PC-9 (cell line): ENCODE measurements around the gene CWC27. TPM values are rescaled to one million over a fixed set of nuclear protein-coding genes. Genes with fewer than 3 reads are reported as not detected.

Experiments
- BruUV-seq: library from RNA; stranded (reverse); fragments of 400-500 nt; replicated peaks from 2 replicates; lab custom pipeline; 2021; lab: Mats Ljungman, UMichigan
- CTCF ChIA-PET: fragments of 300-600 bp; sonication (Branson Sonifier 250); formaldehyde crosslinking; loops from one replicate; lab custom pipeline; 2022; ENCODE audit warnings: antibody characterized with exemption; lab: Charles Lee
- POLR2A ChIA-PET: fragments of 300-600 bp; sonication (Branson Sonifier 250); formaldehyde crosslinking; loops from one replicate; lab custom pipeline; 2022; ENCODE audit warnings: antibody characterized with exemption; ENCODE audit not compliant: unreplicated experiment; lab: Charles Lee
- DNase-seq, 2 experiments: peaks; one replicate each; pipeline versions ENCODE4 v3.0.0 to v3.0.0-alpha.2; 2015 to 2022; ENCODE audit warnings: mixed read lengths in 1 of 2
- H2AFZ ChIP-seq: fragments of 200-600 bp; sonication (generic); 2 replicates; pipeline ENCODE4 v1.8.1; 2017; ENCODE audit warnings: antibody characterized with exemption
- H3F3A ChIP-seq: fragments of 200-600 bp; sonication (generic); 2 replicates; pipeline ENCODE4 v1.8.1; 2017; ENCODE audit warnings: antibody characterized with exemption, mild to moderate bottlenecking, low read depth; ENCODE audit not compliant: insufficient read depth
- H3K27ac ChIP-seq: fragments of 200-600 bp; sonication (generic); 2 replicates; pipeline ENCODE4 v1.6.1; 2016; ENCODE audit warnings: mixed run types
- H3K27me3 ChIP-seq: fragments of 200-600 bp; sonication (generic); 2 replicates; pipeline ENCODE4 v1.6.1; 2016; ENCODE audit warnings: low read depth, mixed run types; ENCODE audit not compliant: insufficient read depth
- H3K36me3 ChIP-seq: fragments of 200-600 bp; sonication (generic); 2 replicates; pipeline ENCODE4 v1.6.1; 2016; ENCODE audit warnings: low read depth, mixed run types
- H3K4me1 ChIP-seq: fragments of 200-600 bp; sonication (generic); replicated peaks from 2 replicates; pipeline ENCODE4 v1.6.1; 2016; ENCODE audit warnings: mixed run types; ENCODE audit not compliant: insufficient read depth
- H3K4me2 ChIP-seq: fragments of 200-600 bp; sonication (generic); 2 replicates; pipeline ENCODE4 v1.6.1; 2017; ENCODE audit warnings: mixed run types
- H3K4me3 ChIP-seq: fragments of 200-600 bp; sonication (generic); 2 replicates; pipeline ENCODE4 v1.6.1; 2016; ENCODE audit warnings: mixed run types
- H3K79me2 ChIP-seq: fragments of 200-600 bp; sonication (generic); 2 replicates; pipeline ENCODE4 v1.6.1; 2017; ENCODE audit warnings: low read depth, mixed run types
- H3K9me2 ChIP-seq: fragments of 200-600 bp; sonication (generic); 2 replicates; pipeline ENCODE4 v1.8.1; 2017; ENCODE audit warnings: mild to moderate bottlenecking; ENCODE audit not compliant: insufficient read depth
- H3K9me3 ChIP-seq: fragments of 200-600 bp; sonication (generic); 2 replicates; pipeline ENCODE4 v1.8.1; 2016; ENCODE audit warnings: low read depth; ENCODE audit not compliant: insufficient read depth
- H4K20me1 ChIP-seq: fragments of 200-600 bp; sonication (generic); 2 replicates; pipeline ENCODE4 v1.8.1; 2017; ENCODE audit not compliant: insufficient read depth
- EZH2 ChIP-seq: fragments of 200-600 bp; sonication (generic); IDR thresholded peaks from 2 replicates; pipeline ENCODE4 v1.8.0; 2017; ENCODE audit warnings: antibody characterized with exemption, low read depth
- intact Hi-C: fragments of 100-400 bp; cut with micrococcal nuclease; formaldehyde crosslinking; loops from one replicate; pipeline ENCODE4 v1.10.0; 2022; ENCODE audit not compliant: unreplicated experiment
- total RNA-seq: library from RNA; stranded (reverse); gene quantifications from 2 replicates; pipeline ENCODE4 v1.2.3, GENCODE V29; 2021
- TF ChIP-seq, protein P1 (sequence below): fragments of 200-600 bp; sonication (generic); conservative IDR thresholded peaks from 2 replicates; pipeline ENCODE4 v1.6.1; 2017; ENCODE audit warnings: mixed run types, antibody characterized with exemption, mild to moderate bottlenecking, moderate library complexity

The CWC27 gene
- total RNA-seq, 1 experiment from 2014 or later = 24.1 TPM

- Histone ChIP-seq H3K36me3 (no peaks in the 10 kb centered on the region), H3K9me2 (no peaks in the 10 kb centered on the region), H3K79me2 (no peaks in the 10 kb centered on the region), H3K9me3 (no peaks in the 10 kb centered on the region), H3K4me2 (no peak overlapping the region), H2AFZ (no peak overlapping the region), H3K27ac (no peak overlapping the region), H4K20me1 (no peaks in the 10 kb centered on the region), H3F3A (peaks cover 17% of the 10 kb centered on the region; the same call in 1 of the 2 replicates), H3K4me1 (peaks cover 34% of the 10 kb centered on the region), H3K27me3 (no peaks in the 10 kb centered on the region), H3K4me3 (no peak overlapping the region)
- TF ChIP-seq, protein P1, sequence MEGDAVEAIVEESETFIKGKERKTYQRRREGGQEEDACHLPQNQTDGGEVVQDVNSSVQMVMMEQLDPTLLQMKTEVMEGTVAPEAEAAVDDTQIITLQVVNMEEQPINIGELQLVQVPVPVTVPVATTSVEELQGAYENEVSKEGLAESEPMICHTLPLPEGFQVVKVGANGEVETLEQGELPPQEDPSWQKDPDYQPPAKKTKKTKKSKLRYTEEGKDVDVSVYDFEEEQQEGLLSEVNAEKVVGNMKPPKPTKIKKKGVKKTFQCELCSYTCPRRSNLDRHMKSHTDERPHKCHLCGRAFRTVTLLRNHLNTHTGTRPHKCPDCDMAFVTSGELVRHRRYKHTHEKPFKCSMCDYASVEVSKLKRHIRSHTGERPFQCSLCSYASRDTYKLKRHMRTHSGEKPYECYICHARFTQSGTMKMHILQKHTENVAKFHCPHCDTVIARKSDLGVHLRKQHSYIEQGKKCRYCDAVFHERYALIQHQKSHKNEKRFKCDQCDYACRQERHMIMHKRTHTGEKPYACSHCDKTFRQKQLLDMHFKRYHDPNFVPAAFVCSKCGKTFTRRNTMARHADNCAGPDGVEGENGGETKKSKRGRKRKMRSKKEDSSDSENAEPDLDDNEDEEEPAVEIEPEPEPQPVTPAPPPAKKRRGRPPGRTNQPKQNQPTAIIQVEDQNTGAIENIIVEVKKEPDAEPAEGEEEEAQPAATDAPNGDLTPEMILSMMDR = no peak
- TF ChIP-seq EZH2 = no peak
- BruUV-seq = no TSS peak
- intact Hi-C loops = no loop called here
- ChIA-PET CTCF (interaction anchor here (0.6 kb wide), 1 partner anchor 336 kb away, joined by 3 read pairs; no protein-coding TSS in a partner anchor), POLR2A (no interaction called here)
- no peak for DNase-seq
Measured at GRCh38 chr5:65037831-65038815, 269.4 kb downstream of the CWC27 start.

- TF ChIP-seq EZH2 = no peak
- TF ChIP-seq, protein P1 = no peak
- H3F3A ChIP-seq = peaks cover 17% of the 10 kb centered on the region; the same call in 1 of the 2 replicates
- ChIA-PET CTCF (no interaction called here), POLR2A (no interaction called here)
- no TSS peak for BruUV-seq
- H3K36me3 ChIP-seq = no peaks in the 10 kb centered on the region
- H4K20me1 ChIP-seq = no peaks in the 10 kb centered on the region
- H3K9me2 ChIP-seq = no peaks in the 10 kb centered on the region
- intact Hi-C loops = loop anchor here (1.0 to 2.0 kb wide), 2 partner anchors 75 to 440 kb away; partner anchors contain the start of gene ADAMTS6
- no peaks in the 10 kb centered on the region for H3K79me2 ChIP-seq
- DNase-seq = peak; percentile 4 to 37
- peaks cover 23% of the 10 kb centered on the region for H3K4me1 ChIP-seq
- H2AFZ ChIP-seq = peak overlapping the region; percentile 62
- H3K4me3 ChIP-seq = peak overlapping the region; percentile 8; the same call in 1 of the 2 replicates
- peak overlapping the region; percentile 55 for H3K27ac ChIP-seq
- H3K9me3 ChIP-seq = no peaks in the 10 kb centered on the region
- H3K27me3 ChIP-seq = no peaks in the 10 kb centered on the region
- H3K4me2 ChIP-seq = peak overlapping the region; percentile 46
Measured at GRCh38 chr5:65041296-65042158, 272.8 kb downstream of the CWC27 start.

- Histone ChIP-seq H4K20me1 (no peaks in the 10 kb centered on the region), H3K4me3 (no peak overlapping the region), H3K79me2 (no peaks in the 10 kb centered on the region), H3K9me2 (no peaks in the 10 kb centered on the region), H2AFZ (no peak overlapping the region), H3K27me3 (no peaks in the 10 kb centered on the region), H3K4me1 (peaks cover 22% of the 10 kb centered on the region), H3K36me3 (no peaks in the 10 kb centered on the region), H3K4me2 (no peak overlapping the region), H3K9me3 (no peaks in the 10 kb centered on the region), H3K27ac (no peak overlapping the region), H3F3A (peaks cover 17% of the 10 kb centered on the region; the same call in 1 of the 2 replicates)
- no TSS peak for BruUV-seq
- TF ChIP-seq EZH2 = no peak
- TF ChIP-seq, protein P1 = no peak
- intact Hi-C loops = no loop called here
- no peak for DNase-seq
- ChIA-PET POLR2A (no interaction called here), CTCF (no interaction called here)
Measured at GRCh38 chr5:65043843-65044359, 275.2 kb downstream of the CWC27 start.
